Purkinje cell (primary cell): ENCODE data around the gene OTUB2. TPM values are rescaled to one million over a fixed set of nuclear protein-coding genes. Genes with fewer than 3 reads are reported as not detected.

Source experiments
- polyA plus RNA-seq: library from polyadenylated mRNA; unstranded; fragments of >200 nt; fragmentation: Nextera tagmentation; gene quantifications from 2 replicates; pipeline ENCODE4 v1.2.1, GENCODE V29; 2014

OTUB2 gene
- polyA plus RNA-seq: 2.5 and 4.2 TPM in 2 replicates

GRCh38 chr14:94026173-94026888 is at the start of gene OTUB2:
Gene OTUB2, plus strand, starts transcription at chr14:94026340. Its CDS starts 198 bp downstream, at chr14:94026538.

GRCh38 chr14:93976477-93977057 is 49.6 kb upstream of the OTUB2 start, which contains the start of gene ASB2:
Gene ASB2, minus strand, starts transcription at chr14:93976570. Its CDS starts 12,031 bp downstream, at chr14:93964539.

GRCh38 chr14:93997082-93997481 is 29.1 kb upstream of the OTUB2 start, which contains the start of gene CCDC197:
Gene CCDC197, plus strand, starts transcription at chr14:93997301. Its CDS starts 831 bp downstream, at chr14:93998132.

DNA sequence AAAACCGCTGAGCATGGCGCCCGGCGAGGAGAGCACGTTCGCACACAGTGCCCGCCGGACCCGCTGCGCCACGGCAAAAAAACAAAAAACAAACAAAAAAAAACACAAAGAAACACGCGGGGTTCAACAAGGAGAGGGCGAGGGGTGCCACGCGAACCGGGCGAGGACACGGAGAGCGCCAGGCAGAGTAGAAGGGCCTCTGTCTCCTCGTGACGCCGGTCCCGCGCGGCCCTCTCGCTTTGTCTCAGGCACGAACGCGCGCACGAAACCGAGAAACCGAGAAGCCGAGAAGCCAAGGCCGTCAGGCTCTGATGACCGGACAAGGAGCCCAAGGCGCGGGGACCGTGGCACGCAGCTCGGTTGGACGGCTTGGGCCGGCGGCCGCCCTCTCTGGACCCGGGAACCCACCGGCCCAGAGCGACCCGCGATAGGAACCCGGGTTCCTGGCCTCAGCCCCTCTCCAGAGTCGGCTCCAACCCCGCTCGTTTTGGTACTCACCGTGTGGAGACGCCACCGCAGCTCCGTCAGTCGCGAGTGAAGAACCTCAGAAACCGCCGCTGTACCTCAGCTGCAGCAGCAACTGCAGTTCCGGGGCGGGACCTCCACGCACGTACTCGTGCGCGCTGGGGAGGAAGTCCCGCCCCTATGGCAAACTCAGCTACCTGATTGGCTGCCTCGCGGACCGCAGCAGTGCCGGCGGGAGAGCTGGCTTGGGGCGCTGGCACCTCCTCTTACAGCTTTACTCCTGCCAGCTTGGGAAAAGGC is 54.7 kb downstream of the OTUB2 start, which contains the start of the genes DDX24 and IFI27L1:
DDX24 (minus strand) TSS at position 582 of the 765 bp plus-strand sequence. CDS start 1,460 bp downstream, outside the sequence.
IFI27L1 (plus strand) TSS at position 690 of the 765 bp plus-strand sequence. CDS start 15,628 bp downstream, outside the sequence.

Other genes with a start within 250 kb of the OTUB2 start
- 0.21 and 0.30 TPM in 2 replicates for gene PRIMA1, start 237.9 kb upstream of the OTUB2 start, polyA plus RNA-seq
- not detected in 2 replicates for gene FAM181A, start 99.0 kb upstream of the OTUB2 start, polyA plus RNA-seq
- not detected in 2 replicates for gene ASB2, start 49.8 kb upstream of the OTUB2 start, polyA plus RNA-seq
- gene CCDC197, start 29.0 kb upstream of the OTUB2 start, polyA plus RNA-seq: not detected in 2 replicates
- gene DDX24, start 54.9 kb downstream of the OTUB2 start, polyA plus RNA-seq: 652 and 739 TPM in 2 replicates
- 175 and 214 TPM in 2 replicates for gene IFI27L1, start 55.0 kb downstream of the OTUB2 start, polyA plus RNA-seq
- 21.2 and 29.9 TPM in 2 replicates for gene IFI27, start 84.4 kb downstream of the OTUB2 start, polyA plus RNA-seq
- gene IFI27L2, start 103.3 kb downstream of the OTUB2 start, polyA plus RNA-seq: 115 and 143 TPM in 2 replicates
- 87.8 and 101 TPM in 2 replicates for gene PPP4R4, start 148.0 kb downstream of the OTUB2 start, polyA plus RNA-seq